ENCODE results near the gene TUBA1C. TPM values are rescaled to one million over a fixed set of nuclear protein-coding genes. Genes with fewer than 3 reads are reported as not detected.

The TUBA1C gene
- polyA plus RNA-seq, 1 donor (not counting 4 experiments of a cell fraction or from before 2014, with no cell fraction given): 1,922 TPM

DNA sequence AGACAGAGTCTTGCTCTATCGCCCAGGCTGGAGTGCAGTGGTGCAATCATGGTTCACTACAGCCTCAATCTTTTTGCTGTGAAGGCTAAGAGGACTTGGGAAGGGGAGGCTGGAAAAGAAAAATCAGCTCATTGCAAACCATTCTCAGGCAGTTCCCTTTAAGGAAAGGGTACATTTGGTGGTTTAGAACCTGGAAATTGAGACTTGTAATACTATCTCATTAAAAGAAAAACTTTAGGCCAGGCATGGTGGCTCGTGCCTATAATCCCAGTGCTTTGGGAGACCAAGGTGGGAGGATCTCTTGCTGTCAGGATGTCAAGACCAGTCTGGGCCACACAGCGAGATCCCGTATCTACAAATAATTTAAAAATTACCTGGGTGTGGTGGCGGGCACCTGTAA, 21.3 kb upstream of the TUBA1C start:
- Histone ChIP-seq H3K4me1 (ENCODE audit: control insufficient read depth, extremely low read depth, insufficient read depth, low read length) (peaks cover 2% of the 10 kb centered on the region), H4K20me1 (ENCODE audit: control insufficient read depth, extremely low read depth, insufficient read depth, low read length) (no peaks in the 10 kb centered on the region), H3K36me3 (ENCODE audit: control insufficient read depth in 2 of 2, extremely low read depth in 1 of 2, insufficient read depth in 2 of 2, low read length in 2 of 2) (no peaks in the 10 kb centered on the region), H3K9me3 (ENCODE audit: control insufficient read depth, low read depth, low read length) (no peaks in the 10 kb centered on the region), H3K9me1 (ENCODE audit: control insufficient read depth, extremely low read depth, insufficient read depth, low read length) (no peaks in the 10 kb centered on the region), H3K4me3 (ENCODE audit: control insufficient read depth in 2 of 3, extremely low read depth in 1 of 3, insufficient read depth in 2 of 3, low read depth in 1 of 3, low read length in 3 of 3) (no peak overlapping the region), H3K79me2 (ENCODE audit: control insufficient read depth, insufficient read depth, low read length) (no peaks in the 10 kb centered on the region), H3K4me2 (ENCODE audit: control insufficient read depth, extremely low read depth, insufficient read depth, low read depth, low read length) (no peak overlapping the region), H2AFZ (ENCODE audit: control insufficient read depth, low read length) (no peak overlapping the region), H3K27me3 (ENCODE audit: control insufficient read depth, extremely low read depth, insufficient read depth, low read length) (no peaks in the 10 kb centered on the region), H3K9ac (ENCODE audit: control insufficient read depth, extremely low read depth, insufficient read depth, low read length) (no peak overlapping the region), H3K27ac (ENCODE audit: control insufficient read depth, insufficient read depth, low read length) (no peak overlapping the region)
- FAIRE-seq (no peak), DNase-seq (ENCODE audit: low read depth, low spot score) (no peak)
- dilution Hi-C loops (cut with MboI; ENCODE audit: extremely low pct_ligation_motif_present, low sequenced_read_pairs): no loop called here
- no peak for TF ChIP-seq EZH2 (IDR thresholded peaks at IDR 0.05; ENCODE audit: low read length)
- TF ChIP-seq, protein P1, sequence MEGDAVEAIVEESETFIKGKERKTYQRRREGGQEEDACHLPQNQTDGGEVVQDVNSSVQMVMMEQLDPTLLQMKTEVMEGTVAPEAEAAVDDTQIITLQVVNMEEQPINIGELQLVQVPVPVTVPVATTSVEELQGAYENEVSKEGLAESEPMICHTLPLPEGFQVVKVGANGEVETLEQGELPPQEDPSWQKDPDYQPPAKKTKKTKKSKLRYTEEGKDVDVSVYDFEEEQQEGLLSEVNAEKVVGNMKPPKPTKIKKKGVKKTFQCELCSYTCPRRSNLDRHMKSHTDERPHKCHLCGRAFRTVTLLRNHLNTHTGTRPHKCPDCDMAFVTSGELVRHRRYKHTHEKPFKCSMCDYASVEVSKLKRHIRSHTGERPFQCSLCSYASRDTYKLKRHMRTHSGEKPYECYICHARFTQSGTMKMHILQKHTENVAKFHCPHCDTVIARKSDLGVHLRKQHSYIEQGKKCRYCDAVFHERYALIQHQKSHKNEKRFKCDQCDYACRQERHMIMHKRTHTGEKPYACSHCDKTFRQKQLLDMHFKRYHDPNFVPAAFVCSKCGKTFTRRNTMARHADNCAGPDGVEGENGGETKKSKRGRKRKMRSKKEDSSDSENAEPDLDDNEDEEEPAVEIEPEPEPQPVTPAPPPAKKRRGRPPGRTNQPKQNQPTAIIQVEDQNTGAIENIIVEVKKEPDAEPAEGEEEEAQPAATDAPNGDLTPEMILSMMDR (optimal IDR thresholded peaks at IDR 0.05 in 1 of 3, IDR thresholded peaks at IDR 0.05 in 1 of 3, conservative IDR thresholded peaks at IDR 0.05 in 1 of 3; ENCODE audit: extremely low read depth in 1 of 3, insufficient read depth in 2 of 3, low read length in 3 of 3): no peak

DNA sequence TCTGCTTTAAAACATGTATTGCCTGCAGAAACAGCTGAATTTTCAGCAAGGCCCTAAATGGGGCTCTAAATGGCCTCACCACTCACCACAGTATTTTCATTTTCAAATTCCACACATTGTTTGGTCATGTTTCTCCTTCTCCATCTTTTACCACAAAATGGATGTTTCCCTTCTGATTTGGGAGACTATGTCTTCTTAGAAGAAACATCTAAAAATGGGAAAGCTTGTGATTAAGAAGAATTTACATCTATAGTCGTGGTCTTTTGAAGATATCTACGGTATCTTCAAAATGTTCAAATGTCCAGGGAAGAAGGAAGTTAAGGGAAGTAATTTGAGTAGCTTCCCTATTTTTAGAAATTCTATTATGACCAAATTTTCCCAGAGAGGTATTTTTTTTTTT, 20.7 kb upstream of the TUBA1C start:
- Histone ChIP-seq H3K9me1 (ENCODE audit: control insufficient read depth, extremely low read depth, insufficient read depth, low read length) (no peaks in the 10 kb centered on the region), H3K9me3 (ENCODE audit: control insufficient read depth, low read depth, low read length) (no peaks in the 10 kb centered on the region), H3K79me2 (ENCODE audit: control insufficient read depth, insufficient read depth, low read length) (no peaks in the 10 kb centered on the region), H3K36me3 (ENCODE audit: control insufficient read depth in 2 of 2, extremely low read depth in 1 of 2, insufficient read depth in 2 of 2, low read length in 2 of 2) (no peaks in the 10 kb centered on the region), H2AFZ (ENCODE audit: control insufficient read depth, low read length) (no peak overlapping the region), H3K27me3 (ENCODE audit: control insufficient read depth, extremely low read depth, insufficient read depth, low read length) (no peaks in the 10 kb centered on the region), H3K27ac (ENCODE audit: control insufficient read depth, insufficient read depth, low read length) (no peak overlapping the region), H3K9ac (ENCODE audit: control insufficient read depth, extremely low read depth, insufficient read depth, low read length) (no peak overlapping the region), H3K4me3 (ENCODE audit: control insufficient read depth in 2 of 3, extremely low read depth in 1 of 3, insufficient read depth in 2 of 3, low read depth in 1 of 3, low read length in 3 of 3) (no peak overlapping the region), H3K4me1 (ENCODE audit: control insufficient read depth, extremely low read depth, insufficient read depth, low read length) (peaks cover 2% of the 10 kb centered on the region), H3K4me2 (ENCODE audit: control insufficient read depth, extremely low read depth, insufficient read depth, low read depth, low read length) (no peak overlapping the region), H4K20me1 (ENCODE audit: control insufficient read depth, extremely low read depth, insufficient read depth, low read length) (no peaks in the 10 kb centered on the region)
- dilution Hi-C loops (cut with MboI; ENCODE audit: extremely low pct_ligation_motif_present, low sequenced_read_pairs): no loop called here
- DNase-seq (ENCODE audit: low read depth, low spot score): no peak
- TF ChIP-seq, protein P1 (optimal IDR thresholded peaks at IDR 0.05 in 1 of 3, IDR thresholded peaks at IDR 0.05 in 1 of 3, conservative IDR thresholded peaks at IDR 0.05 in 1 of 3; ENCODE audit: extremely low read depth in 1 of 3, insufficient read depth in 2 of 3, low read length in 3 of 3): no peak
- TF ChIP-seq EZH2 (IDR thresholded peaks at IDR 0.05; ENCODE audit: low read length): no peak
- no peak for FAIRE-seq
